ENCODE data around the gene UBE3D.
A peak's percentile ranks its signal among the peaks of the same experiment; 100 is the strongest.

UBE3D gene

DNA sequence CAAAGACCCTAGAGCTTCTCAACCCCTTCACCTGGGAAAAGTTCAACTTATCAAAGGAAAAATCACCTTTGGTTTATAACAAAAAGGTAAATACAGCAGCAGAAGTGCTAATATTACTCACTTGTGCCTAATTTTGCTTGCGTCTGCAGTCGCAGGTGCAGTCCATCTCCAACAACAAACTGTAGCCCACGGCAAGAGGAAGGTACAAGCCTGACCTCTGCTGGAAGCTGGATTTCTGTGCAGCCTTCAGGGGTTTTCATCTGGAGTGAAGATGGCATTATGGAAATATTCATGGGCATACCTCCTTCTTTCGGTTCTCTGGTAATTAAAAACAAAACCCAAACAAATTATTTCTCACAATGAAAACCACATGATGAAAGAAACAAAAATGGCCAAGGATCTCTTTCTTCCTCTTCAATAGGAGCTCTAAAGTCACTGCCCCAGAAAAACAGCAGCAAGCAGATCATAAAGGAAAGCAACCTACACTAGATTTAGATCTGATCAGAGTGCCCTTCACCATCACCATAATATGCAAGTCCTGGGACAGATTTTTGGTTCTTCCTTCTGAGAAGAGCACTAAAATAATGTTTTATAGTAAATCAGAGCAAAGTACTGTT lies 7.8 kb downstream of the UBE3D start:
- no peak for DNase-seq (ENCODE audit: low read depth)
- no peak overlapping the region for H3K4me3 ChIP-seq (ENCODE audit: low read length)
- peak; percentile 93 for TF ChIP-seq CTCF (conservative IDR thresholded peaks at IDR 0.05; ENCODE audit: low read depth, low read length)

- no peak overlapping the region for H3K4me3 ChIP-seq (ENCODE audit: low read length)
- DNase-seq (ENCODE audit: low read depth), result no peak
- TF ChIP-seq CTCF (conservative IDR thresholded peaks at IDR 0.05; ENCODE audit: low read depth, low read length), result peak; percentile 80
Measured at GRCh38 chr6:83055366-83055964, 10.2 kb downstream of the UBE3D start.

DNA sequence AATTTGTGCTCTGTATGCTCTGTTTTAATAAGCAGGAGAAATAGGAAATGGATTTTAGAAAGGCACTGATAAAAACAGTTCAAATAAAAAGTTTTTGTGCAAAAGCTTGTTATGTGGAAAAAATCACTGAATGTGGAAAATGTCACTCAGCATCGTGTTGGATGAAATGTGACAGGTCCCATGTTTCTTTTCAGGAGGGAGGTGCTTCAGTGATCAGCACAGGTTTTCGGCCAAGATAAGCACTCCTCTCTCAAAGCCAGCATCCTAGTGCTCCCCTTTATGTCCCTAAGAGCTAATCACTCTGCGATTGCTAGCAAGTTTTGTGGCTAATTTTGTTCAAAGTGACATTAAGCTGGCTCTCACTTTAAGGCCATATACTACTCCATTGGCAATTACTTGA lies 12.0 kb downstream of the UBE3D start:
- H3K4me3 ChIP-seq (ENCODE audit: low read length), result no peak overlapping the region
- TF ChIP-seq CTCF (conservative IDR thresholded peaks at IDR 0.05; ENCODE audit: low read depth, low read length), result no peak
- DNase-seq (ENCODE audit: low read depth), result no peak

DNA sequence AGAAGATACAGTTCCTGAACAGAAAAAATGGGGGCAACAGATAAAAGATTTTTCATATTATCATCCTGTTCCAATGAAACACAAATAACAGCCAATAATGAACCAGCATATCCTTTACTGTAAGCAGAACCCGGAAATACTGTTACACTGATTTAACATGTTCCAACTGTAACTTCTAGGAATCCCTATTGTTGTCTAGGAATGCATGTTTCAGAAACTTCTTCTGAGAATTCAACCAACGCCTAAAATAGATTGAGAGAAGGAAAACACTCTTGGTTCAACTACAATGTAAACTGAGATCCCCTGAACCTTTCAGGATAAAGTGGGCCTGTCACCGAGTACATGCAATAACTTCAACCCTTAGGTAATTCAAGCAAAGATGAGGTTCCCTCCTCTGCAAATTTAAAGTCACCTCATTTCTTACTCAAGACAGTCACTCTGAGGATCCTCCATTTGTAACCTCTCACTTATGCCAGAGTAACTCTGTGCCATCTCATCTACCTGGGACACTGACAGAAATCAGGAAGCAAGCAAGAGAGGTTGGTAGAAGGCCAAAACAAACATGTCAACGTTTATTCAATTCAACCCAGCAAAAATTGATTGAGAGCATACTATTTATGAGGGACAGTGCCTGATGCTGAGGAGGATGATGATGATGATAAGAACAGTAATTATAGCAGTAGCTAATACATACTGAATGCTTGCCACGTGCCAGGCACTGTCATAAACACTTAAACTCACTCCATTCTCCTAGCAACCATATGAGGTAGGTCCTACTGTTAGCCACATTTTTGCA lies 14.1 kb downstream of the UBE3D start:
- TF ChIP-seq CTCF (conservative IDR thresholded peaks at IDR 0.05; ENCODE audit: low read depth, low read length), result no peak
- DNase-seq (ENCODE audit: low read depth), result no peak
- no peak overlapping the region for H3K4me3 ChIP-seq (ENCODE audit: low read length)

- no peak for DNase-seq (ENCODE audit: low read depth)
- no peak overlapping the region for H3K4me3 ChIP-seq (ENCODE audit: low read length)
- TF ChIP-seq CTCF (conservative IDR thresholded peaks at IDR 0.05; ENCODE audit: low read depth, low read length), result no peak
Measured at GRCh38 chr6:83047065-83047754, 18.4 kb downstream of the UBE3D start.

DNA sequence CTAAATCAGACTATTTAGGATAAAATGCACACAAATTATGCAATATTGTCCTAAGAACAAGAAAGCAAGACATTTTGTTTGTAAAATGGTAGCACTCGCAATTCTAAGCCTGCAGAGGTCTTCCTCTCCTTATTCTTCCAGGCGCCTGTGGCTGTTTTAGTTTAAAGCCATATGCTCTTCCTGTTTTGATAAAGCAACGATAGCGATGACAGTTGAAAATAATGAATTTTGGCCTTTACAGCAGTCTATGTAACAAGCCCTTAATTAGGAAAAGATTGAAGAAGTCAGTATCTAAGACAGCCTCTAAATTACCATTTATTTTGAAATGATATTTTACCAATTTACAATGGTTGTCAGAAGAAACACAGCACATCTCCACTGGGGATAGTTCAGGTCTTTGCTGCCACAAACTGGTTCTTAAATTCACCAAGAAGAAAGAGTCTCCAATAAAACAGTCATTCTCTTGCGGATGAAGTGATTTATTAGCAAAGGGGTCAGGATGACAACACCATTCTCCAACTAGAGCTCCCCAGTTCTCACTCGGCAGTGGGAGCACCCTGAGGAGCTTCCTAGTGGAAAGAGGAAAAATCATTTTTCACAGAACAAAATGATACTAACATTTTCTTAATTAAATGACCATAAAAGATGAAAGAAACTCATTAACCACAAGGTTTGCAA lies 21.4 kb downstream of the UBE3D start:
- no peak for TF ChIP-seq CTCF (conservative IDR thresholded peaks at IDR 0.05; ENCODE audit: low read depth, low read length)
- DNase-seq (ENCODE audit: low read depth), result no peak
- H3K4me3 ChIP-seq (ENCODE audit: low read length), result no peak overlapping the region

All from retinal pigment epithelial cell (primary cell).